ENCODE measurements around the gene C1orf105.

GRCh38 chr1:172477741-172478140, 57.3 kb downstream of the C1orf105 start:
- TF ChIP-seq POLR2A (IDR thresholded peaks at IDR 0.05) (no peak), CTCF (IDR thresholded peaks at IDR 0.05) (no peak)
